CD14-positive monocyte (primary cell): ENCODE data around the gene DAZAP1. TPM values are rescaled to one million over a fixed set of nuclear protein-coding genes. Genes with fewer than 3 reads are reported as not detected.
A peak's percentile ranks its signal among the peaks of the same experiment; 100 is the strongest.

Experiments
- DNase-seq, 3 donors: peaks; one replicate each; pipeline ENCODE4 v3.0.0-alpha.2; 2011 to 2022
- H2AFZ ChIP-seq: 2 replicates; pipeline ENCODE4 v1.6.0; 2012; ENCODE audit warnings: mild to moderate bottlenecking, low read depth, low read length, inconsistent platforms; ENCODE audit not compliant: insufficient read depth, poor library complexity, severe bottlenecking
- H3K27ac ChIP-seq, 2 donors: 1 replicate in 1 of 2; 2 replicates in 1 of 2; pipeline ENCODE4 v1.5.1; 2012 to 2013; ENCODE audit warnings: low read length in 2 of 2, control low read depth in 1 of 2, inconsistent platforms in 1 of 2, low read depth in 1 of 2, mild to moderate bottlenecking in 1 of 2
- H3K27me3 ChIP-seq, 2 donors: one replicate each; pipeline versions ENCODE4 v1.6.0 to v1.6.1; 2011 to 2013; ENCODE audit warnings: low read length in 2 of 2; ENCODE audit not compliant: control insufficient read depth in 2 of 2, insufficient read depth in 2 of 2
- H3K36me3 ChIP-seq, 2 donors: replicated peaks in 1 of 2; 1 replicate in 1 of 2; 2 replicates in 1 of 2; pipeline versions ENCODE4 v1.5.1 to v1.6.1; 2012 to 2013; ENCODE audit warnings: low read length in 2 of 2, control low read depth in 1 of 2, inconsistent platforms in 1 of 2, mild to moderate bottlenecking in 1 of 2; ENCODE audit not compliant: insufficient read depth in 2 of 2, control insufficient read depth in 1 of 2
- H3K4me1 ChIP-seq, 2 donors: 1 replicate in 1 of 2; 2 replicates in 1 of 2; pipeline versions ENCODE4 v1.5.1 to v1.6.1; 2012 to 2013; ENCODE audit warnings: low read length in 2 of 2, control low read depth in 1 of 2, inconsistent platforms in 1 of 2, mild to moderate bottlenecking in 1 of 2, moderate library complexity in 1 of 2; ENCODE audit not compliant: insufficient read depth in 2 of 2, control insufficient read depth in 1 of 2
- H3K4me2 ChIP-seq: replicated peaks from 2 replicates; pipeline ENCODE3; 2012; ENCODE audit warnings: low read length, moderate library complexity, mild to moderate bottlenecking; ENCODE audit not compliant: poor library complexity, severe bottlenecking; ENCODE audit errors: extremely low read depth
- H3K4me3 ChIP-seq, 3 experiments: fragments of 200-600 bp in 1 of 3; sonication (generic) in 1 of 3; replicated peaks in 1 of 3; 1 replicate in 2 of 3; 2 replicates in 1 of 3; pipeline ENCODE4 v1.5.1; 2011 to 2013; ENCODE audit warnings: low read length in 3 of 3, mild to moderate bottlenecking in 3 of 3, control low read depth in 2 of 3, low read depth in 2 of 3, inconsistent platforms in 1 of 3, moderate library complexity in 1 of 3
- H3K79me2 ChIP-seq: 2 replicates; pipeline ENCODE4 v1.6.0; 2012; ENCODE audit warnings: mild to moderate bottlenecking, control low read depth, inconsistent platforms, low read length, moderate library complexity; ENCODE audit not compliant: insufficient read depth
- H3K9ac ChIP-seq: 2 replicates; pipeline ENCODE4 v1.6.0; 2017; ENCODE audit warnings: low read length, mild to moderate bottlenecking; ENCODE audit not compliant: insufficient read depth, poor library complexity, severe bottlenecking
- H3K9me3 ChIP-seq, 2 donors: replicated peaks in 1 of 2; 1 replicate in 1 of 2; 2 replicates in 1 of 2; pipeline versions ENCODE4 v1.5.1 to v1.6.1; 2012 to 2013; ENCODE audit warnings: low read length in 2 of 2, control low read depth in 1 of 2; ENCODE audit not compliant: control insufficient read depth in 1 of 2, insufficient read depth in 1 of 2
- H4K20me1 ChIP-seq: 2 replicates; pipeline ENCODE4 v1.6.0; 2012; ENCODE audit warnings: mild to moderate bottlenecking, low read length, control low read depth, moderate library complexity; ENCODE audit not compliant: insufficient read depth
- H3K27ac Mint-ChIP-seq, 7 donors: one replicate each; pipeline ENCODE4 v1.8.0; 2020; ENCODE audit warnings: mild to moderate bottlenecking in 7 of 7, mixed read lengths in 7 of 7, moderate library complexity in 6 of 7, inconsistent platforms in 2 of 7
- H3K27me3 Mint-ChIP-seq, 3 donors: one replicate each; pipeline ENCODE4 v1.8.0; 2021 to 2022; ENCODE audit warnings: low read depth in 3 of 3, mild to moderate bottlenecking in 3 of 3, mixed read lengths in 3 of 3, moderate library complexity in 3 of 3, inconsistent platforms in 1 of 3
- H3K36me3 Mint-ChIP-seq, 2 donors: one replicate each; pipeline ENCODE4 v1.8.0; 2020; ENCODE audit warnings: mixed read lengths in 2 of 2, inconsistent platforms in 1 of 2, mild to moderate bottlenecking in 1 of 2
- H3K4me1 Mint-ChIP-seq: one replicate; pipeline ENCODE4 v1.8.0; 2020; ENCODE audit warnings: mild to moderate bottlenecking, mixed read lengths
- H3K4me3 Mint-ChIP-seq, 2 donors: one replicate each; pipeline ENCODE4 v1.8.0; 2020; ENCODE audit warnings: mild to moderate bottlenecking in 2 of 2, mixed read lengths in 2 of 2, moderate library complexity in 1 of 2
- H3K9me3 Mint-ChIP-seq, 7 donors: one replicate each; pipeline ENCODE4 v1.8.0; 2020 to 2022; ENCODE audit warnings: mixed read lengths in 7 of 7, mild to moderate bottlenecking in 6 of 7, moderate library complexity in 6 of 7, inconsistent platforms in 2 of 7
- WGBS: methylation state at CpG from one replicate; pipeline ENCODE4 v1.1.5; 2013; ENCODE audit warnings: missing lambda C conversion rate; ENCODE audit not compliant: insufficient coverage; 5-methylcytosine and 5-hydroxymethylcytosine counted together
- intact Hi-C, 2 donors: fragments of 100-400 bp; cut with micrococcal nuclease; formaldehyde crosslinking; loops; one replicate each; pipeline versions ENCODE4 v1.15.0 to v1.15.1; 2023
- polyA plus RNA-seq, 3 donors: library from polyadenylated mRNA; depleted of rRNA in 1 of 3; unstranded in 2 of 3; stranded (reverse) in 1 of 3; fragments of 300-500 nt in 2 of 3; fragments of >200 nt in 1 of 3; fragmentation: Illumina TruSeq in 2 of 3; gene quantifications; 1 replicate in 2 of 3; 2 replicates in 1 of 3; pipeline ENCODE4 v1.2.3, GENCODE V29; 2012 to 2021
- TF ChIP-seq, protein P1 (sequence below): fragments of 200-600 bp; IDR thresholded peaks from one replicate; pipeline ENCODE4 v1.8.0; 2022; ENCODE audit warnings: antibody characterized with exemption, mild to moderate bottlenecking

The DAZAP1 gene
- polyA plus RNA-seq, 3 donors: 3.3 to 57.1 (median 4.2) TPM

DNA sequence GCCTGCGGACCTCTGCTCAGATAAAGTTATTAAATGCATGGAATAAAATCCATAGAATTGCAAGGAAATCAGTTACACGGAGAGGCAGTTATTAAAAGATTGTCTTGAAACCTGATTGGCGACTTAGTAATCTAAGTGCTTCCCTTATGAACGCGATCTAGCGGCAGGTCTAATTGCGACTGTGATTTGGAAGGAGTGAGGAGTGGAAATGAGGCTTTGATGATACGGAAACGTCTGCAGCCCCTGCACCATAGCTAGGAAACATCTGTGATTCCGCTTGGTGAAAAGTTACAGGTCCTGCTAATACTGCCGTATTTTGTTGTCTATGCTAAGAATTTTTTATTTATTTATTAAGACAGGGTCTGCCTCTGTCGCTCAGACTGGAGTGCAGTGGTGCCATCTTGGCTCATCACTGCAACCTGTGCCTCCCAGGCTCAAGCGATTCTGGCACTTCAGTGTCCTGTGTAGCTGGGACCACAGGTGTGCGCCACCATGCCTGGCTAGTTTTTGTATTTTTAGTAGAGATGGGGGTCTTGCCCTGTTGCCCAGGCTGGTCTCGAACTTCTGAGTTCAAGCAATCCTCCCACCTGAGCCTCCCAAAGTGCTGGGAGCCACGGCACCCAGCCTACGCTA, 22.8 kb upstream of the DAZAP1 start:
- Histone ChIP-seq H3K4me2 (peak overlapping the region; percentile 100), H3K27me3 (no peaks in the 10 kb centered on the region), H3K79me2 (peaks cover 27% of the 10 kb centered on the region), H3K4me3 (peak overlapping the region; percentile 83 to 96 (median 88)), H3K27ac (peak overlapping the region; percentile 80 to 86), H3K9me3 (no peaks in the 10 kb centered on the region), H2AFZ (peak overlapping the region; percentile 98), H3K4me1 (peaks cover 12 to 14% of the 10 kb centered on the region in 2 donors), H3K36me3 (peaks cover 21 to 24% of the 10 kb centered on the region in 2 donors), H4K20me1 (peaks cover 5% of the 10 kb centered on the region), H3K9ac (peak overlapping the region; percentile 90)
- 10% methylated on average over 9 of the region's 17 CpGs for WGBS
- DNase-seq: no peak
- H3K27ac Mint-ChIP-seq: peak overlapping the region; percentile 19 to 90 (median 68)
- peaks cover 19 to 34% of the 10 kb centered on the region in 2 donors for H3K36me3 Mint-ChIP-seq
- TF ChIP-seq, protein P1, sequence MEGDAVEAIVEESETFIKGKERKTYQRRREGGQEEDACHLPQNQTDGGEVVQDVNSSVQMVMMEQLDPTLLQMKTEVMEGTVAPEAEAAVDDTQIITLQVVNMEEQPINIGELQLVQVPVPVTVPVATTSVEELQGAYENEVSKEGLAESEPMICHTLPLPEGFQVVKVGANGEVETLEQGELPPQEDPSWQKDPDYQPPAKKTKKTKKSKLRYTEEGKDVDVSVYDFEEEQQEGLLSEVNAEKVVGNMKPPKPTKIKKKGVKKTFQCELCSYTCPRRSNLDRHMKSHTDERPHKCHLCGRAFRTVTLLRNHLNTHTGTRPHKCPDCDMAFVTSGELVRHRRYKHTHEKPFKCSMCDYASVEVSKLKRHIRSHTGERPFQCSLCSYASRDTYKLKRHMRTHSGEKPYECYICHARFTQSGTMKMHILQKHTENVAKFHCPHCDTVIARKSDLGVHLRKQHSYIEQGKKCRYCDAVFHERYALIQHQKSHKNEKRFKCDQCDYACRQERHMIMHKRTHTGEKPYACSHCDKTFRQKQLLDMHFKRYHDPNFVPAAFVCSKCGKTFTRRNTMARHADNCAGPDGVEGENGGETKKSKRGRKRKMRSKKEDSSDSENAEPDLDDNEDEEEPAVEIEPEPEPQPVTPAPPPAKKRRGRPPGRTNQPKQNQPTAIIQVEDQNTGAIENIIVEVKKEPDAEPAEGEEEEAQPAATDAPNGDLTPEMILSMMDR: no peak
- H3K4me1 Mint-ChIP-seq: peaks cover 20% of the 10 kb centered on the region
- H3K9me3 Mint-ChIP-seq: peaks cover 0 to 2% (median 0%) of the 10 kb centered on the region in 7 donors
- intact Hi-C loops: loop anchor here (5.0 kb wide), 1 partner anchor 107 kb away; the partner anchor contains the start of gene FAM174C (in 2 of the 2)
- H3K27me3 Mint-ChIP-seq: peaks cover 1 to 15% (median 9%) of the 10 kb centered on the region in 3 donors
- peak overlapping the region; percentile 82 to 88 for H3K4me3 Mint-ChIP-seq

DNA sequence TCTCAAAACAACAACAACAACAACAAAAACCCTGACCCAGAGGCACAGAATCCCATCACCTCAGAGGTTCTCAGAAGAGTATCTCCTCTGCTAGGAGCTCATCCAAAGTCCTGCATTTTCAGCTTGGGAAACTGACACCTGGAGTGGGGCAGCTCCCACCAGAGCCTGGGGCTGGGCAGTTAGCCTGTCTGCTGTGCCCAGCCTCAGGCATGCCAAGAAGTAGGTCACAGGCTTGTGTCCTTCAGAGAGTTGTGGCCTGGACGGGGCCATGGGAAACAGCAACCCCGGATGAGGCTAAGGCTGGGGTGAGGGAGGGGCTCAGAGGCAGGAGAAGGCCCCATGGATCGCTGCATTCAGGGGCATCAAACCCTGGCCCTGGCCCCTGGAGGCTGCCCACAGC, 21.6 kb upstream of the DAZAP1 start:
- H3K4me3 Mint-ChIP-seq: no peak overlapping the region
- H3K9me3 Mint-ChIP-seq: peaks cover 0 to 2% (median 0%) of the 10 kb centered on the region in 7 donors
- DNase-seq: no peak
- WGBS: 94% methylated on average over 3 of the region's 3 CpGs
- no peak overlapping the region for H3K27ac Mint-ChIP-seq
- intact Hi-C loops: no loop called here
- Histone ChIP-seq H4K20me1 (peaks cover 5% of the 10 kb centered on the region), H3K79me2 (peaks cover 27% of the 10 kb centered on the region), H3K4me3 (no peak overlapping the region), H3K9ac (no peak overlapping the region), H3K36me3 (peaks cover 31 to 33% of the 10 kb centered on the region in 2 donors), H3K27me3 (no peaks in the 10 kb centered on the region), H3K4me2 (no peak overlapping the region), H3K9me3 (no peaks in the 10 kb centered on the region), H2AFZ (no peak overlapping the region), H3K4me1 (peaks cover 12 to 14% of the 10 kb centered on the region in 2 donors), H3K27ac (no peak overlapping the region)
- peaks cover 28 to 47% of the 10 kb centered on the region in 2 donors for H3K36me3 Mint-ChIP-seq
- H3K27me3 Mint-ChIP-seq: peaks cover 1 to 11% (median 5%) of the 10 kb centered on the region in 3 donors
- H3K4me1 Mint-ChIP-seq: peaks cover 20% of the 10 kb centered on the region
- TF ChIP-seq, protein P1: no peak
